ENCODE results near the gene PLCB1.

GRCh38 chr20:8398263-8399051 is 266.4 kb downstream of the PLCB1 start:
- TF ChIP-seq POLR2A (IDR thresholded peaks at IDR 0.05; ENCODE audit: low read depth) (no peak), CTCF (IDR thresholded peaks at IDR 0.05) (no peak)

All from esophagus muscularis mucosa (tissue), 3 donors.